ENCODE results near the gene MRPL45. TPM values are rescaled to one million over a fixed set of nuclear protein-coding genes. Genes with fewer than 3 reads are reported as not detected.

MRPL45 gene
- polyA plus RNA-seq, 1 donor from 2014 or later: 27.5 TPM

DNA sequence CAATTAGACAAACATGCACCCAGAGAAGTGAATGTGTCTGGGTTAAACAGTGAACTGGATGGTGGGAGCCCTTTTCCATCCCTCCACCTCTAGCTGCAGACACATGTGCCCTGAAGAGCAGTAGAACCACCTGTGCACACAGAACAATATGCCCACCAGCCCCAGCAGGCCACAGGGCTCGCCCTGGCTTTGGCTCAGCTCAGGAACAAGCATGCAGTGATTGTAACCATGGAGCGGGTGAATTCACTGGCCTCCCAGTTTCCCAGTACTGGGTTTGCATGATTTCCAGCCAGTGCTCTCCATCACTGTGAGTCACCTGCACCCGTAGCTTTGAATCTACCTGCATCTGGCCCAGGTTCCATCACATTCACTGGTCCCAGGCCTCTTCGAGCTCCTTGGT, 41.6 kb downstream of the MRPL45 start:
- H3K36me3 ChIP-seq (ENCODE audit: insufficient read depth, low read length): no peaks in the 10 kb centered on the region
- H3F3A ChIP-seq (ENCODE audit: insufficient read depth, low read length, poor library complexity, severe bottlenecking): no peaks in the 10 kb centered on the region
- no peak overlapping the region for H3K4me3 ChIP-seq (ENCODE audit: low read length)
- no peak overlapping the region for H2AFZ ChIP-seq (ENCODE audit: low read depth, low read length)
- H4K20me1 ChIP-seq (ENCODE audit: insufficient read depth): no peaks in the 10 kb centered on the region
- no peaks in the 10 kb centered on the region for H3K27me3 ChIP-seq (ENCODE audit: insufficient read depth, low read depth, low read length)
- H3K9me2 ChIP-seq (ENCODE audit: insufficient read depth, low read length): no peaks in the 10 kb centered on the region
- H3K9me3 ChIP-seq (ENCODE audit: low read length): no peaks in the 10 kb centered on the region
- H3K79me2 ChIP-seq (replicated peaks; ENCODE audit: insufficient read depth, low read length): no peaks in the 10 kb centered on the region
- no peak overlapping the region for H3K9ac ChIP-seq (ENCODE audit: low read length)
- H3K27ac ChIP-seq (ENCODE audit: low read length): no peak overlapping the region
- TF ChIP-seq, protein P1, sequence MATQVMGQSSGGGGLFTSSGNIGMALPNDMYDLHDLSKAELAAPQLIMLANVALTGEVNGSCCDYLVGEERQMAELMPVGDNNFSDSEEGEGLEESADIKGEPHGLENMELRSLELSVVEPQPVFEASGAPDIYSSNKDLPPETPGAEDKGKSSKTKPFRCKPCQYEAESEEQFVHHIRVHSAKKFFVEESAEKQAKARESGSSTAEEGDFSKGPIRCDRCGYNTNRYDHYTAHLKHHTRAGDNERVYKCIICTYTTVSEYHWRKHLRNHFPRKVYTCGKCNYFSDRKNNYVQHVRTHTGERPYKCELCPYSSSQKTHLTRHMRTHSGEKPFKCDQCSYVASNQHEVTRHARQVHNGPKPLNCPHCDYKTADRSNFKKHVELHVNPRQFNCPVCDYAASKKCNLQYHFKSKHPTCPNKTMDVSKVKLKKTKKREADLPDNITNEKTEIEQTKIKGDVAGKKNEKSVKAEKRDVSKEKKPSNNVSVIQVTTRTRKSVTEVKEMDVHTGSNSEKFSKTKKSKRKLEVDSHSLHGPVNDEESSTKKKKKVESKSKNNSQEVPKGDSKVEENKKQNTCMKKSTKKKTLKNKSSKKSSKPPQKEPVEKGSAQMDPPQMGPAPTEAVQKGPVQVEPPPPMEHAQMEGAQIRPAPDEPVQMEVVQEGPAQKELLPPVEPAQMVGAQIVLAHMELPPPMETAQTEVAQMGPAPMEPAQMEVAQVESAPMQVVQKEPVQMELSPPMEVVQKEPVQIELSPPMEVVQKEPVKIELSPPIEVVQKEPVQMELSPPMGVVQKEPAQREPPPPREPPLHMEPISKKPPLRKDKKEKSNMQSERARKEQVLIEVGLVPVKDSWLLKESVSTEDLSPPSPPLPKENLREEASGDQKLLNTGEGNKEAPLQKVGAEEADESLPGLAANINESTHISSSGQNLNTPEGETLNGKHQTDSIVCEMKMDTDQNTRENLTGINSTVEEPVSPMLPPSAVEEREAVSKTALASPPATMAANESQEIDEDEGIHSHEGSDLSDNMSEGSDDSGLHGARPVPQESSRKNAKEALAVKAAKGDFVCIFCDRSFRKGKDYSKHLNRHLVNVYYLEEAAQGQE (IDR thresholded peaks at IDR 0.05; ENCODE audit: borderline replicate concordance): no peak
- TF ChIP-seq MXI1 (conservative IDR thresholded peaks at IDR 0.05; ENCODE audit: poor library complexity, severe bottlenecking) (no peak), SMC3 (conservative IDR thresholded peaks at IDR 0.05; ENCODE audit: poor library complexity) (no peak), EP300 (conservative IDR thresholded peaks at IDR 0.05; ENCODE audit: poor library complexity, severe bottlenecking) (no peak), POLR2AphosphoS5 (IDR thresholded peaks at IDR 0.05) (no peak), EZH2 (IDR thresholded peaks at IDR 0.05; ENCODE audit: borderline replicate concordance, insufficient read depth, low read length, poor library complexity, severe bottlenecking) (no peak), RAD21 (conservative IDR thresholded peaks at IDR 0.05) (no peak), TAF1 (IDR thresholded peaks at IDR 0.05; ENCODE audit: low read depth) (no peak)
- TF ChIP-seq, protein P2, sequence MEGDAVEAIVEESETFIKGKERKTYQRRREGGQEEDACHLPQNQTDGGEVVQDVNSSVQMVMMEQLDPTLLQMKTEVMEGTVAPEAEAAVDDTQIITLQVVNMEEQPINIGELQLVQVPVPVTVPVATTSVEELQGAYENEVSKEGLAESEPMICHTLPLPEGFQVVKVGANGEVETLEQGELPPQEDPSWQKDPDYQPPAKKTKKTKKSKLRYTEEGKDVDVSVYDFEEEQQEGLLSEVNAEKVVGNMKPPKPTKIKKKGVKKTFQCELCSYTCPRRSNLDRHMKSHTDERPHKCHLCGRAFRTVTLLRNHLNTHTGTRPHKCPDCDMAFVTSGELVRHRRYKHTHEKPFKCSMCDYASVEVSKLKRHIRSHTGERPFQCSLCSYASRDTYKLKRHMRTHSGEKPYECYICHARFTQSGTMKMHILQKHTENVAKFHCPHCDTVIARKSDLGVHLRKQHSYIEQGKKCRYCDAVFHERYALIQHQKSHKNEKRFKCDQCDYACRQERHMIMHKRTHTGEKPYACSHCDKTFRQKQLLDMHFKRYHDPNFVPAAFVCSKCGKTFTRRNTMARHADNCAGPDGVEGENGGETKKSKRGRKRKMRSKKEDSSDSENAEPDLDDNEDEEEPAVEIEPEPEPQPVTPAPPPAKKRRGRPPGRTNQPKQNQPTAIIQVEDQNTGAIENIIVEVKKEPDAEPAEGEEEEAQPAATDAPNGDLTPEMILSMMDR (IDR thresholded peaks at IDR 0.05; ENCODE audit: poor library complexity, severe bottlenecking): no peak
- H3K4me2 ChIP-seq (ENCODE audit: low read length): no peak overlapping the region

DNA sequence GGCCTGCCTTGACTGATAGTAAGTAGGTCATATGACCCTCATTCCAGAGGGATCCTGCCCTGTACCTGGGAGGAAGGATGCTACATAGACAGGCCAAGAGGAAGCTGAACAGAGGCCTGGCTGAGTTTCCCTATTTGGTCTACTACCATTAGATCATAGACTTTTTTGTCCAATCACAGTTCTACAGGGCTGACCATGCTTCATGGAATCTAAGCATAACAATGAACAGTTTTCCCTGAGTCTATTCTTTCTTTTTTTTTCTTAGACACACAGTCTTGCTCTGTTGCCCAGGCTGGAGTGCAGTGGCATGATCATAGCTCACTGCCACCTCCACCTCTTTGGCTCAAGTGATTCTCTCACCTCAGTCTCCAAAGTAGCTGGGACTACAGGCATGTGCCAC, 42.9 kb downstream of the MRPL45 start:
- H3K9me2 ChIP-seq (ENCODE audit: insufficient read depth, low read length): no peaks in the 10 kb centered on the region
- H3K9ac ChIP-seq (ENCODE audit: low read length): no peak overlapping the region
- H2AFZ ChIP-seq (ENCODE audit: low read depth, low read length): no peak overlapping the region
- H4K20me1 ChIP-seq (ENCODE audit: insufficient read depth): no peaks in the 10 kb centered on the region
- H3K79me2 ChIP-seq (replicated peaks; ENCODE audit: insufficient read depth, low read length): no peaks in the 10 kb centered on the region
- no peak overlapping the region for H3K4me3 ChIP-seq (ENCODE audit: low read length)
- TF ChIP-seq TAF1 (IDR thresholded peaks at IDR 0.05; ENCODE audit: low read depth) (no peak), EP300 (conservative IDR thresholded peaks at IDR 0.05; ENCODE audit: poor library complexity, severe bottlenecking) (no peak), RAD21 (conservative IDR thresholded peaks at IDR 0.05) (no peak), MXI1 (conservative IDR thresholded peaks at IDR 0.05; ENCODE audit: poor library complexity, severe bottlenecking) (no peak), POLR2AphosphoS5 (IDR thresholded peaks at IDR 0.05) (no peak), EZH2 (IDR thresholded peaks at IDR 0.05; ENCODE audit: borderline replicate concordance, insufficient read depth, low read length, poor library complexity, severe bottlenecking) (no peak), SMC3 (conservative IDR thresholded peaks at IDR 0.05; ENCODE audit: poor library complexity) (no peak)
- TF ChIP-seq, protein P2 (IDR thresholded peaks at IDR 0.05; ENCODE audit: poor library complexity, severe bottlenecking): no peak
- TF ChIP-seq, protein P1 (IDR thresholded peaks at IDR 0.05; ENCODE audit: borderline replicate concordance): no peak
- H3K36me3 ChIP-seq (ENCODE audit: insufficient read depth, low read length): no peaks in the 10 kb centered on the region
- no peaks in the 10 kb centered on the region for H3K9me3 ChIP-seq (ENCODE audit: low read length)
- H3F3A ChIP-seq (ENCODE audit: insufficient read depth, low read length, poor library complexity, severe bottlenecking): no peaks in the 10 kb centered on the region
- H3K27ac ChIP-seq (ENCODE audit: low read length): no peak overlapping the region
- H3K27me3 ChIP-seq (ENCODE audit: insufficient read depth, low read depth, low read length): no peaks in the 10 kb centered on the region
- no peak overlapping the region for H3K4me2 ChIP-seq (ENCODE audit: low read length)

All from neural cell (in vitro differentiated cells).